Measurements from ENCODE around the gene OMA1. TPM values are rescaled to one million over a fixed set of nuclear protein-coding genes. Genes with fewer than 3 reads are reported as not detected.

Gene OMA1
- total RNA-seq, 1 donor from 2014 or later, result 5.9 TPM

DNA sequence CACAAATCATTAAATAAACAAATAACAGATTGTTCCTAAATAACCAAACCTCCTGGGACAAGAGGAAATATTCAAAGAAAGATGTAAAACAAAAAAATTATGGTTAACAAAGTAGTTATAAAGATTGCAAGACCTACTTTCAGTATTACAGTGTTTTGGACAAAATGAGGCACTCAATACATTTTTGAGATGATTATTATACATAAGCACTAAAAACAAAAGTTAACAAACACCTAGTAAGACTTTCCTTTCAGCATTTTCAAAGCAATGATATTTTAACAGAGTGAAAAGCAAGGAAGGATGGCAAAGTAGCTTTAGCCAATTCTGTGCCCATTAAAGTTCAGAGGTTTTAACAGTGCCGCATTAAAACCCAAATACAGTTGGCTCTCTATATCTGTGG is 17.2 kb downstream of the OMA1 start:
- H3K9me3 Mint-ChIP-seq (ENCODE audit: unreplicated experiment), result no peaks in the 10 kb centered on the region

GRCh38 chr1:58528518-58528917 is 18.0 kb downstream of the OMA1 start:
- no peaks in the 10 kb centered on the region for H3K36me3 Mint-ChIP-seq (ENCODE audit: unreplicated experiment)
- no peaks in the 10 kb centered on the region for H3K9me3 Mint-ChIP-seq (ENCODE audit: unreplicated experiment)
- no peak overlapping the region for H3K4me3 Mint-ChIP-seq (ENCODE audit: unreplicated experiment)
- H3K27ac Mint-ChIP-seq (ENCODE audit: unreplicated experiment), result no peak overlapping the region
- DNase-seq, result no peak
- peaks cover 5% of the 10 kb centered on the region for H3K4me1 Mint-ChIP-seq (ENCODE audit: low read depth, unreplicated experiment)
- H3K27me3 Mint-ChIP-seq (ENCODE audit: unreplicated experiment), result no peaks in the 10 kb centered on the region
- TF ChIP-seq CTCF (IDR thresholded peaks at IDR 0.05; ENCODE audit: partially characterized antibody, unreplicated experiment), result no peak

More for the DNA sequence above, 17.2 kb downstream of the OMA1 start:
- Mint-ChIP-seq H3K36me3 (ENCODE audit: unreplicated experiment) (no peaks in the 10 kb centered on the region), H3K4me1 (ENCODE audit: low read depth, unreplicated experiment) (peaks cover 5% of the 10 kb centered on the region), H3K4me3 (ENCODE audit: unreplicated experiment) (no peak overlapping the region), H3K27ac (ENCODE audit: unreplicated experiment) (no peak overlapping the region), H3K27me3 (ENCODE audit: unreplicated experiment) (no peaks in the 10 kb centered on the region)
- no peak for TF ChIP-seq CTCF (IDR thresholded peaks at IDR 0.05; ENCODE audit: partially characterized antibody, unreplicated experiment)
- no peak for DNase-seq

GRCh38 chr1:58524353-58524945 is 22.1 kb downstream of the OMA1 start:
- Mint-ChIP-seq H3K36me3 (ENCODE audit: unreplicated experiment) (no peaks in the 10 kb centered on the region), H3K27ac (ENCODE audit: unreplicated experiment) (no peak overlapping the region), H3K27me3 (ENCODE audit: unreplicated experiment) (peaks cover 2% of the 10 kb centered on the region), H3K4me1 (ENCODE audit: low read depth, unreplicated experiment) (peaks cover 5% of the 10 kb centered on the region), H3K4me3 (ENCODE audit: unreplicated experiment) (no peak overlapping the region), H3K9me3 (ENCODE audit: unreplicated experiment) (no peaks in the 10 kb centered on the region)
- TF ChIP-seq CTCF (IDR thresholded peaks at IDR 0.05; ENCODE audit: partially characterized antibody, unreplicated experiment), result no peak
- no peak for DNase-seq

- no peak overlapping the region for H3K4me3 Mint-ChIP-seq (ENCODE audit: unreplicated experiment)
- no peak overlapping the region for H3K27ac Mint-ChIP-seq (ENCODE audit: unreplicated experiment)
- peak; percentile 81 for TF ChIP-seq CTCF (IDR thresholded peaks at IDR 0.05; ENCODE audit: partially characterized antibody, unreplicated experiment)
- H3K4me1 Mint-ChIP-seq (ENCODE audit: low read depth, unreplicated experiment), result peaks cover 4% of the 10 kb centered on the region
- H3K9me3 Mint-ChIP-seq (ENCODE audit: unreplicated experiment), result no peaks in the 10 kb centered on the region
- no peak for DNase-seq
- peaks cover 1% of the 10 kb centered on the region for H3K27me3 Mint-ChIP-seq (ENCODE audit: unreplicated experiment)
- H3K36me3 Mint-ChIP-seq (ENCODE audit: unreplicated experiment), result peaks cover 16% of the 10 kb centered on the region
Observed at GRCh38 chr1:58515794-58516401, 30.6 kb downstream of the OMA1 start.

DNA sequence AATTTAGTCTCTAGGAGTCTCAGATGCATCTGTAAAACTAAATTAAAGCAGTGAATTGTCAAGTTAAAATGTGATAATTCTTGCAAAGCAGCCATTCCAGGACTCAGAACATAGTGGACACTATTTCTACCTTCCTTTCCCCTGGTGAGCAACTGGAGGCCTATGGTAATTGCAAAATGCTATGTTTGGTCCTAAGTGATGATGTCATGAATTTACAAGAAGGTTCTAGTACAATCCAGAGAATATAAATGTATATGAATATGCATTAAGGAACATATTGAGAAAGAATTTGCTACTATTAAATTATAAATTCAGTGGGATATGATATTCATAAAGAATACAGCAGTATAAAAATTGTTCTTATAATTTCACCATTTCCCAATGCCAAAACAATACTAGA is 32.6 kb downstream of the OMA1 start:
- TF ChIP-seq CTCF (IDR thresholded peaks at IDR 0.05; ENCODE audit: partially characterized antibody, unreplicated experiment), result no peak
- H3K4me3 Mint-ChIP-seq (ENCODE audit: unreplicated experiment), result no peak overlapping the region
- DNase-seq, result no peak
- H3K27me3 Mint-ChIP-seq (ENCODE audit: unreplicated experiment), result no peaks in the 10 kb centered on the region
- H3K9me3 Mint-ChIP-seq (ENCODE audit: unreplicated experiment), result no peaks in the 10 kb centered on the region
- peaks cover 23% of the 10 kb centered on the region for H3K36me3 Mint-ChIP-seq (ENCODE audit: unreplicated experiment)
- peaks cover 4% of the 10 kb centered on the region for H3K4me1 Mint-ChIP-seq (ENCODE audit: low read depth, unreplicated experiment)
- no peak overlapping the region for H3K27ac Mint-ChIP-seq (ENCODE audit: unreplicated experiment)
